Iris pigment epithelial cell (primary cell): Measurements from ENCODE around the gene TRIO.
A peak's percentile ranks its signal among the peaks of the same experiment; 100 is the strongest.

Source experiments
- DNase-seq: peaks from one replicate; pipeline ENCODE4 v3.0.0-alpha.2; 2011; ENCODE audit warnings: low read depth

The TRIO gene

GRCh38 chr5:14123551-14123950, 19.6 kb upstream of the TRIO start:
- DNase-seq: no peak

DNA sequence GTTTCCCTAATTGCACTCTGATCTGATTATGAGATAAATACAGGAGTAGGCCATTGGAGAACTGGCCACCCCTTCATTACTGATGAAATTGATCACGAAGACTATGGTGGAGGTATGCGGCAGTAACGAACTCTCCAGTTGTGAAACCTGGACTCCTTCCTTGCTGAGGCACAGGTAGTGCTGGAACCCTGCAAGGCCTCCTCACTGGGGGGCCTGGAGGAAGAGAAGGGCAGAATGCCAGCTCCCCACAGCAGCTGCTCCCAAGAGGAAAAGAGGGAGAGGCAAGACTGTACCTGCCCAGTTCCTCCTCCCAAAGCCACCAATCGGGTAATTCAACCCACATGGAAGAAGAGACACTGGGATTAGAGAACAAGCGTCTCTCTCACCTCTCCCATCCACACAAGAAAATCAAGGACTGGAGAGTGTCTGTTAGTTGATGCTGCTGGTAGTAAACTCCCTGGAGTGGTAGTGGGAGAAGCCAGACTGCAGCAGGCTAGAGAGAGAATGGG, 19.1 kb upstream of the TRIO start:
- no peak for DNase-seq

GRCh38 chr5:14125262-14125661, 17.9 kb upstream of the TRIO start:
- no peak for DNase-seq

DNA sequence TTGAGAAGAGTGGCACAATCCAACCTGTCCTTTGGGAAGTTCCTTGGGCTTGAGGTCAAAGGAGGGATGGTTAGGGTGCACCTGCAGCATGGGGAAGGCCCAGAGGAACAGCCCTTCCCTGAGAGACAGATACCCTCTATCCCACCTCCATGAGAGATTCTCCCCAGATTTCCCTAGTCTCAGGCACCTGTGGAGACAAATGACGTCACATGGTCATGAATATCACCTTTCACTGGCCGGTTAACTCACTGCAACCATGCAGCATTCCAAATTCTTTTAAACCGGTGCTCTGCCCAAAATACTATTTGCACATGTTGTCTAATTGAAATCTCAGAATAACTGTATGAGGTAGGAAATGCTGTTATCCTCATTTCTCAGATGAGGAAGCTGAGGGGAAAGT, 15.6 kb upstream of the TRIO start:
- no peak for DNase-seq

DNA sequence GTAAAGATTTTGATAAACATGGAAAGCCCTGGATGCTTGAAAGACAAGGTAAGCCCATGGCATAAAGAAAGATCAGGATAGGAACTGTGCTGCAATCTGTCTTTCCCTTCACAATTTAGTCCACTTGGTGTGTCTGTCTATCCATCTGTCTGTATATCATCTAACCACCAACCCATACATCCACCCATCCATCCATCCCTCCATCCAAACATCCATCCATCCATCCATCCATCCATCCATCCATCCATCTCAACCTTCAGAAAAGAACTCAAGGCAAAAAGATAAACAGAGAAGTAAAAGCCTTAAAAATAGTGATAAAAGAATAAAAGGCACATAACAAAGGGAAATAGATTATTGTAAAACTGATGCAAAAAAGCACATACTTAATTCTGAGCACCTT, 15.1 kb upstream of the TRIO start:
- DNase-seq: no peak

GRCh38 chr5:14129123-14129522, 14.0 kb upstream of the TRIO start:
- DNase-seq: no peak

- no peak for DNase-seq
These were observed 11.2 kb upstream of the TRIO start for GRCh38 chr5:14131855-14132503.

- no peak for DNase-seq
These were observed 9.7 kb upstream of the TRIO start for GRCh38 chr5:14133394-14133793.

DNA sequence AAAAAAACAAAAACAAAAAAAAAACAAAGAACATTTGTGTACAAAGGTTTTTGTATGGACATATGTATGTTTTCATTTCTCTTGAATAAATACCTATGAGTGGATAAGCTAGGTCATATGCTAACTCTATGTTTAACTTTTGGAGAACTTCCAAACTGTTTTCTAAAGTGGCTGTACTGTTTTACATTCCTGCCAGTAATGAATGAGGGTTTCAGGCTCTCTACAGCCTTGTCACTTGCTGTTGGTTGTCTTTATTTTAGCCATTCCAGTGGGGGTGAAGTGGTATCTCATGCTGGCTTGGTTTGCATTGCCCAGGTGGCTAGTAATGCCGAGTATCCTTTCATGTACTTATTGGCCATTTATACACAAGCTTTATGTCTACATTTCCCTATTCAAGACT, 9.1 kb upstream of the TRIO start:
- DNase-seq: no peak

GRCh38 chr5:14134771-14135170, 8.4 kb upstream of the TRIO start:
- DNase-seq: no peak

GRCh38 chr5:14135621-14136020, 7.5 kb upstream of the TRIO start:
- no peak for DNase-seq

GRCh38 chr5:14136228-14136627, 6.9 kb upstream of the TRIO start:
- no peak for DNase-seq

- no peak for DNase-seq
These were observed 4.3 kb upstream of the TRIO start for GRCh38 chr5:14138608-14139540.

- no peak for DNase-seq
These were observed 1.4 kb upstream of the TRIO start for GRCh38 chr5:14141764-14142163.

GRCh38 chr5:14142202-14142826, 828 bp upstream of the TRIO start:
- peak; percentile 58 for DNase-seq

- DNase-seq: no peak
These were observed 351 bp downstream of the TRIO start for GRCh38 chr5:14143546-14143840.

DNA sequence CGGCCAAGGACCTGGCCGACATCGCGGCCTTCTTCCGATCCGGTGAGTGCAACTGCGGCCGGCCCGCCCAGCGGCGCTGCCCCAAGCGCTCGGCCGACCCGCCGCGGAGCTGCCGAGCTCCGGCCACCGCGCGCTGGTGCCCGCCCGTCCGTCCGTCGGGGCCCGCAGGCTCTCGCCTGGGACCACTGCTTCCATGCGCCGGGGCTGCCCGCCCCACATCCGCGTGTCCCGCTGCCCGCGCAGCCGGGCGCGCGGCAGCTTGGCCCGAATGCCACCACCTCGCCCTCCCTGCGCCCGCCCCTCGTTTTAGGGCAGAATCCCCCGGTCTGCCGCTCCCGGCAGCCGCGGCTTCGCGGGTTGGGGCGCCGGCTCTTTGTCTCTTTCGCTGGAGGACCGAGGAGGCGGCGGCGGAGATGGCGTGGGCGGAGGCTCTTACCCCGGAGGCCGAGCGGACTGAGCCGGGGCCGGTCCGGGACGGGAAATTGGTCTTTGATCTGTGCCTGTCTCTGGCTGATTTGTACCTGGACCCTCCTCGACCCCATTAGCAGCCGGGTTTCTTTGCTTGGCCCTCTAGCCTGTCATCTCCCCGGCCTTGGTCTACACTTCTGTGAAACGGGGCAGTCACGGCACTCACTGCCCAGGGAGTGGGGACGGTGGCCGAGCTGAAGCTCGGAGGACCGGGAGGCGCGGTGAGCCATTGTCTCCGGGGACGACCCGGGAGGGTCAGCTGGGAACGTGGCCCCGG, 871 bp downstream of the TRIO start:
- peak; percentile 48 for DNase-seq

DNA sequence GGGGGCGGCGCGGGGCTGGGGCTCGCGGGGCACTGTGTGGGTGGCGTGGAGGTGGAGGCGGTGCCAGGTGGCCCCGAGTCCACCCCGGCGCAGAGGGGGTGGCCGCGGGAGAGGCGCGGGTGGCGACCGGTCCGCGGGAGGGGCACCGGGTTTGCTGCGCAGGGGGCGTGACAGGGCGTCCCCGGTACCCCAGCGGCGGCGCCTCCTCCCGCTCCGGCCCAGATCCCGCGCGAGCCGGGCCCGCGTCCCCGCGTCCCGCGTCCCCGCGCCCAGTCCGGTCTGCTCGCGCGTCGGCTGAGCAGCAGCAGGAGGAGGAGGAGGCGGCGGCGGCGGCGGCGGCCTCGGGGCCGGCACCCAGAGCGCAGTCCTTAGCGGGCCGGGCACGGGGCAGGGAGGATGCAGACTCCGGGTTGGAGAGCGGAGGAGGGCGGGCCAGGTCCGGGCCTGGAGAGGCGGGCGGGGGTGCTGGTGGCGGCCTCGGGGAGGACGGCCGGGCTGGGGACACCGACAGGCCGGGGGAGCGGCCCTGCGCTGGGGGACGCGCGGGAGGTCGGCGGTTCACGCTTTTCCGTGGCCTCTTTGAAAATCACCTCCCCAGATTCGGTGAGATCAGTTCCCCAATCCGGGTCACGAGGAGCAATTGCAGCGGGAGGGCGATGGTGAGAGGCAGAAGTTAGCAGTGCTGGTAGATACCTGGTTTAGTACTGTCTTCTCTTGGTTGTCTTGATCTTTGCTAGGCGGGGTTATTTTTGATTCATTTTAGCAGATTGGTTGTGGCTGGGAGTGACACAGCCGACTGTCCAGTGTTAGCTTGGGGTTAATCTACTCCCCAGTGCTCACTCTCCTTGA, 1.7 kb downstream of the TRIO start:
- peak; percentile 88 for DNase-seq

DNA sequence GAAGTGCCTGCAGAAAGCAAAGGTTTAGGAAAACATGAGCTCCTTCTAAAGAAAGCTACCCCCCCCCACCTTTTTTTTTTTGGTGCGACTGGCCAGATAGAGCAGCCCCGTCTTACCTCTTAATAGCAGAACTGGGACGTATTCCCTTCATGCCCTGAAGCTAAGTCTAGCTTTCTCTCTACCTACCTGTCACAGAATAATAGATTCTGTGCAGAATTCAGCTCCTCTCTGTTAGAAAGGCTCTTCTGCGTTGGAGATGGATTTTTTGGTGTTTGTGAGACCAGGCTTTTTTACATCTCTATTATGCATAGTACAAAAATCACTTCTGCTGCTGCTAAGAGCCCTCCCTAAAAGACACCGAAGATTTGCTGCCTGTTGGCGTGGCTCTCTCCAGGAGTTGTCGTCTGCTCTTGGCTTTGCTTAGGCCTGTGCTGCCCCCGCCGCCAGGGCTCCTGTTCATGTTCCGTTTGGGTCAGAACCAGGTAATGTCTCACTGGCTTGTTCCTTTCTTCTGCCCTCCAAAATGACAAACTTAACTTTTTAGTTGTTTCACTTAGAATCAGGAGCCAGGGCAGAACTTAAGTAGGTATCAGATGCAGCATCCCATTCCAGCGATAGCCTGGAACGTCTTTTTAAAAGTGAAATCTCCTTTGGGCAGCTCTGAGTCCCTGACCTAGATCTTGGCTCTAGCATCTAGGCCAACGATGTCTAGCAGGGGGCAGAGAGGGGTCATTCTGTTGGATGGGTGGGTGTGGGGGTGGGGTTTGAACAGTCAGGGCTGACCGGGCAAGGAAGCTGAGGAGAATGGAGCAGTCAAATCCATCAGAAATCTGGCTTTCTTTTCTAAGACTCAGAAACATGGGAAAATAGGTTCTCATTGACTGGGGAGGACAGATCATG, 2.5 kb downstream of the TRIO start:
- no peak for DNase-seq

DNA sequence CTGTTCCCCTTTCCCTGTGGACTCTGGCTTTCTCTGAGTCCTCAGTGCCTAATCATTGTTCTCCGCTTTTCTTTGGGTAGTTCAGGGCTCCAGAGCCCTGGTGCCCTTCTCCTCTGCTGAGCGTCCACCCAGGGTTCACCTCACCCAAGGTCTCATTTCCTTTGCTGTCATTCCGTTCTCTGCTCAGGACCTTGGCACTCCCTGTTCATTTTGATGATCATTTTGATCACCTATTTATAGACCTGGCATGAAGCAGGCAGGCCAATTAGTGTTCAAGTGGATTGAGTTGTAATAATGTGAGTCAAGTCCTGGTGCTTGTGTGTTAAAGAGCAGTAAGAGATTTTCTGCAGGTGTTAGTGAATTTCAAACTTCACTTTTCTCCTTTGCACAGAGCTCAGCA, 3.6 kb downstream of the TRIO start:
- DNase-seq: no peak
